ENCODE data around the gene PWP1. TPM values are rescaled to one million over a fixed set of nuclear protein-coding genes. Genes with fewer than 3 reads are reported as not detected.
"Not testable (repeated sequence)": the region's sequence is repeated elsewhere in the genome, so short reads cannot be mapped to it uniquely, and the experiment has no call there.

Gene PWP1
- total and polyA plus RNA-seq, 2 donors (not counting 1 experiment from before 2014, with no cell fraction given), result 51.2 to 63.5 TPM

DNA sequence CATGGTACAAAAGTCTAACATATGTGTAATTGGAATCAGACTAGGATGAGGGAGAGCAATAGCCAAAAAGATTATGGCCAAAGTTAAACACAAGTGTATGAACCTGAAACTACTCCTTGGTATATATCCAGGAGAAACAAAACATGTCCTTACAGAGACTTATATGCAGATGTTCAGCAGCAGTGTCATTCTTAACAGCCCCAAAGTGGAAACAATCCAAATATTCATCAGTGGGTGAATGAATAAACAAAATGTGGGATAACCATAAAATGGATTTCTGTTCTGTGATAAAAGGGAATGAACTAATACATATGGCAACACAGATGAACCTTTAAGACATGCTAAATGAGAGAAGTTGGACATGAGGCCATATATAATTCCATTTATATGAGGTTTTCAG, 30.2 kb downstream of the PWP1 start:
- no peak for TF ChIP-seq EZH2 (IDR thresholded peaks at IDR 0.05; ENCODE audit: borderline replicate concordance, insufficient read depth, low read depth, low read length, poor library complexity, severe bottlenecking)
- TF ChIP-seq, protein P1, sequence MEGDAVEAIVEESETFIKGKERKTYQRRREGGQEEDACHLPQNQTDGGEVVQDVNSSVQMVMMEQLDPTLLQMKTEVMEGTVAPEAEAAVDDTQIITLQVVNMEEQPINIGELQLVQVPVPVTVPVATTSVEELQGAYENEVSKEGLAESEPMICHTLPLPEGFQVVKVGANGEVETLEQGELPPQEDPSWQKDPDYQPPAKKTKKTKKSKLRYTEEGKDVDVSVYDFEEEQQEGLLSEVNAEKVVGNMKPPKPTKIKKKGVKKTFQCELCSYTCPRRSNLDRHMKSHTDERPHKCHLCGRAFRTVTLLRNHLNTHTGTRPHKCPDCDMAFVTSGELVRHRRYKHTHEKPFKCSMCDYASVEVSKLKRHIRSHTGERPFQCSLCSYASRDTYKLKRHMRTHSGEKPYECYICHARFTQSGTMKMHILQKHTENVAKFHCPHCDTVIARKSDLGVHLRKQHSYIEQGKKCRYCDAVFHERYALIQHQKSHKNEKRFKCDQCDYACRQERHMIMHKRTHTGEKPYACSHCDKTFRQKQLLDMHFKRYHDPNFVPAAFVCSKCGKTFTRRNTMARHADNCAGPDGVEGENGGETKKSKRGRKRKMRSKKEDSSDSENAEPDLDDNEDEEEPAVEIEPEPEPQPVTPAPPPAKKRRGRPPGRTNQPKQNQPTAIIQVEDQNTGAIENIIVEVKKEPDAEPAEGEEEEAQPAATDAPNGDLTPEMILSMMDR (IDR thresholded peaks at IDR 0.05), result no peak
- Histone ChIP-seq H4K20me1 (ENCODE audit: control insufficient read depth, insufficient read depth, low read length, poor library complexity, severe bottlenecking) (no peaks in the 10 kb centered on the region), H3K36me3 (replicated peaks in 1 of 2; ENCODE audit: control extremely low read depth in 1 of 2, control insufficient read depth in 1 of 2, extremely low read depth in 1 of 2, insufficient read depth in 2 of 2, low read length in 1 of 2) (peaks cover 5 to 46% of the 10 kb centered on the region in 2 experiments), H2AFZ (ENCODE audit: insufficient read depth, low read depth, low read length, poor library complexity, severe bottlenecking) (no peak overlapping the region), H3K4me3 (ENCODE audit: control extremely low read depth in 1 of 5, extremely low read depth in 1 of 5, insufficient read depth in 1 of 5, low read depth in 2 of 5, low read length in 4 of 5) (no peak overlapping the region), H3K9ac (ENCODE audit: low read length) (no peak overlapping the region), H3K27ac (ENCODE audit: low read length in 2 of 2) (no peak overlapping the region), H3K4me1 (ENCODE audit: control insufficient read depth in 2 of 2, insufficient read depth in 2 of 2, low read length in 2 of 2) (peaks cover 0 to 3% of the 10 kb centered on the region in 2 donors), H3K79me2 (ENCODE audit: control insufficient read depth, insufficient read depth, low read length) (no peaks in the 10 kb centered on the region), H3K27me3 (replicated peaks in 1 of 4; ENCODE audit: control extremely low read depth in 1 of 4, control insufficient read depth in 3 of 4, insufficient read depth in 4 of 4, low read length in 3 of 4) (no peaks in the 10 kb centered on the region), H3K4me2 (replicated peaks; ENCODE audit: low read depth, low read length, poor library complexity, severe bottlenecking) (no peak overlapping the region), H3K9me3 (ENCODE audit: control extremely low read depth in 1 of 3, control insufficient read depth in 2 of 3, insufficient read depth in 1 of 3, low read length in 2 of 3) (no peaks in the 10 kb centered on the region)
- Mint-ChIP-seq H3K4me3 (no peak overlapping the region), H3K27ac (no peak overlapping the region), H3K27me3 (no peaks in the 10 kb centered on the region), H3K9me3 (ENCODE audit: insufficient read depth) (no peaks in the 10 kb centered on the region), H3K4me1 (peaks cover 9% of the 10 kb centered on the region)
- intact Hi-C loops (cut with micrococcal nuclease), result no loop called here
- ChIA-PET CTCF (no interaction called here), POLR2A (no interaction called here)
- ATAC-seq (ENCODE audit: low read depth) (no peak), DNase-seq (no peak)

DNA sequence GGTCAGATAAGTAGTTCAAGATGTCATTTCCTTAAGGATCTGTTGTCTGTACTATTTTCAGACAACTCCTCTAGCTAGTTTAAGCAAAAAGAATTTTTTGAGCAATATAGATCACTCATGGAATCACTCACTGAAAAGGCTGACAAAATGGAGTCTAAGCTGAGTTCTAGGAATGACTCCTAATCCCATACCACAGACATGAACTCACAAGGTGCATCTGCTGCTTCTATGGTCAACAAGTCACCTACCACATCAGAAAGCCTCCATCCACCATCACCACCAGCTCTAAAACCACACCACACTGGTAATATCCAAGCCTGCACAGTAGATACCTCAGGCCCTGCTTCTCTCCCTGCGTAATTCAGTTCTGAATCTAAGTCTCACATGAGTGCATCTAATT, 33.0 kb downstream of the PWP1 start:
- ATAC-seq (ENCODE audit: low read depth) (no peak), DNase-seq (no peak)
- H3K4me1 ChIP-seq (ENCODE audit: control insufficient read depth in 2 of 2, insufficient read depth in 2 of 2, low read length in 2 of 2), result peaks cover 0 to 3% of the 10 kb centered on the region in 2 donors
- H3K4me3 ChIP-seq (ENCODE audit: control extremely low read depth in 1 of 5, extremely low read depth in 1 of 5, insufficient read depth in 1 of 5, low read depth in 2 of 5, low read length in 4 of 5), result no peak overlapping the region
- no peaks in the 10 kb centered on the region for H3K9me3 Mint-ChIP-seq (ENCODE audit: insufficient read depth)
- CTCF ChIA-PET, result interaction anchor here (1.3 kb wide), 1 partner anchor 168 kb away, joined by 3 read pairs; no protein-coding TSS in a partner anchor
- peaks cover 9% of the 10 kb centered on the region for H3K4me1 Mint-ChIP-seq
- no peaks in the 10 kb centered on the region for H4K20me1 ChIP-seq (ENCODE audit: control insufficient read depth, insufficient read depth, low read length, poor library complexity, severe bottlenecking)
- H3K4me3 Mint-ChIP-seq, result no peak overlapping the region
- WGBS (ENCODE audit: insufficient coverage), result no CpG with 5 or more reads among the region's 1 CpG
- intact Hi-C loops (cut with micrococcal nuclease), result no loop called here
- no peak overlapping the region for H3K4me2 ChIP-seq (replicated peaks; ENCODE audit: low read depth, low read length, poor library complexity, severe bottlenecking)
- H3K79me2 ChIP-seq (ENCODE audit: control insufficient read depth, insufficient read depth, low read length), result no peaks in the 10 kb centered on the region
- H3K9me3 ChIP-seq (ENCODE audit: control extremely low read depth in 1 of 3, control insufficient read depth in 2 of 3, insufficient read depth in 1 of 3, low read length in 2 of 3), result no peaks in the 10 kb centered on the region
- POLR2A ChIA-PET, result no interaction called here
- no peak overlapping the region for H3K9ac ChIP-seq (ENCODE audit: low read length)
- H3K27me3 Mint-ChIP-seq, result no peaks in the 10 kb centered on the region
- no peak for TF ChIP-seq EZH2 (IDR thresholded peaks at IDR 0.05; ENCODE audit: borderline replicate concordance, insufficient read depth, low read depth, low read length, poor library complexity, severe bottlenecking)
- TF ChIP-seq, protein P1 (IDR thresholded peaks at IDR 0.05), result no peak
- peak overlapping the region; percentile 27 for H3K27ac Mint-ChIP-seq
- H2AFZ ChIP-seq (ENCODE audit: insufficient read depth, low read depth, low read length, poor library complexity, severe bottlenecking), result no peak overlapping the region
- H3K36me3 ChIP-seq (replicated peaks in 1 of 2; ENCODE audit: control extremely low read depth in 1 of 2, control insufficient read depth in 1 of 2, extremely low read depth in 1 of 2, insufficient read depth in 2 of 2, low read length in 1 of 2), result peaks cover 5 to 19% of the 10 kb centered on the region in 2 experiments
- no peaks in the 10 kb centered on the region for H3K27me3 ChIP-seq (replicated peaks in 1 of 4; ENCODE audit: control extremely low read depth in 1 of 4, control insufficient read depth in 3 of 4, insufficient read depth in 4 of 4, low read length in 3 of 4)
- H3K27ac ChIP-seq (ENCODE audit: low read length in 2 of 2), result peak overlapping the region in 1 of 2 donors; percentile 29

DNA sequence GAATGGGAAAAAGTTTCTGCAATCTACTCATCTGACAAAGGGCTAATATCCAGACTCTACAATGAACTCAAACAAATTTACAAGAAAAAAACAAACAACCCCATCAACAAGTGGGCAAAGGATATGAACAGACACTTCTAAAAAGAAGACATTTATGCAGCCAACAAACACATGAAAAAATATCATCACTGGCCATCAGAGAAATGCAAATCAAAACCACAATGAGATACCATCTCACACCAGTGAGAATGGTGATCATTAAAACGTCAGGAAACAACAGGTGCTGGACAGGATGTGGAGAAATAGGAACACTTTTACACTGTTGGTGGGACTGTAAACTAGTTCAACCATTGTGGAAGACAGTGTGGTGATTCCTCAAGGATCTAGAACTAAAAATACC, 41.7 kb downstream of the PWP1 start:
- H3K36me3 ChIP-seq (replicated peaks in 1 of 2; ENCODE audit: control extremely low read depth in 1 of 2, control insufficient read depth in 1 of 2, extremely low read depth in 1 of 2, insufficient read depth in 2 of 2, low read length in 1 of 2); H3K9me3 Mint-ChIP-seq (ENCODE audit: insufficient read depth); H3K27me3 ChIP-seq (replicated peaks in 1 of 4; ENCODE audit: control extremely low read depth in 1 of 4, control insufficient read depth in 3 of 4, insufficient read depth in 4 of 4, low read length in 3 of 4); H3K9ac ChIP-seq (ENCODE audit: low read length); ATAC-seq (ENCODE audit: low read depth); H3K9me3 ChIP-seq (ENCODE audit: control extremely low read depth in 1 of 3, control insufficient read depth in 2 of 3, insufficient read depth in 1 of 3, low read length in 2 of 3); H4K20me1 ChIP-seq (ENCODE audit: control insufficient read depth, insufficient read depth, low read length, poor library complexity, severe bottlenecking); H3K27ac ChIP-seq (ENCODE audit: low read length in 2 of 2); H3K4me3 ChIP-seq (ENCODE audit: control extremely low read depth in 1 of 5, extremely low read depth in 1 of 5, insufficient read depth in 1 of 5, low read depth in 2 of 5, low read length in 4 of 5); H3K4me2 ChIP-seq (replicated peaks; ENCODE audit: low read depth, low read length, poor library complexity, severe bottlenecking); H2AFZ ChIP-seq (ENCODE audit: insufficient read depth, low read depth, low read length, poor library complexity, severe bottlenecking); CTCF ChIA-PET; POLR2A ChIA-PET; DNase-seq; H3K79me2 ChIP-seq (ENCODE audit: control insufficient read depth, insufficient read depth, low read length); H3K4me3 Mint-ChIP-seq; intact Hi-C loops (cut with micrococcal nuclease); H3K27me3 Mint-ChIP-seq: not testable (repeated sequence)
- Mint-ChIP-seq H3K4me1 (peaks cover 42% of the 10 kb centered on the region), H3K27ac (peak overlapping the region; percentile 77)
- H3K4me1 ChIP-seq (ENCODE audit: control insufficient read depth in 2 of 2, insufficient read depth in 2 of 2, low read length in 2 of 2), result peaks cover 20 to 25% of the 10 kb centered on the region in 2 donors
- no CpG with 5 or more reads among the region's 1 CpG for WGBS (ENCODE audit: insufficient coverage)
